Epithelial cell of proximal tubule (primary cell): ENCODE data around the gene NSL1. TPM values are rescaled to one million over a fixed set of nuclear protein-coding genes. Genes with fewer than 3 reads are reported as not detected.
"Not testable (repeated sequence)": the region's sequence is repeated elsewhere in the genome, so short reads cannot be mapped to it uniquely, and the experiment has no call there.

Experiments used
- DNase-seq: peaks from one replicate; pipeline ENCODE4 v3.0.0-alpha.2; 2011; ENCODE audit warnings: low read depth
- H3K4me3 ChIP-seq: 2 replicates; pipeline ENCODE4 v1.5.1; 2011; ENCODE audit warnings: low read depth, mild to moderate bottlenecking, low read length
- total RNA-seq: library from RNA; depleted of rRNA; stranded (reverse); fragments of >200 nt; gene quantifications from 2 replicates; pipeline ENCODE4 v1.2.3, GENCODE V29; 2015
- TF ChIP-seq, protein P1 (sequence below): conservative IDR thresholded peaks from 2 replicates; pipeline ENCODE4 v1.5.1; 2012; ENCODE audit warnings: low read depth, mild to moderate bottlenecking, low read length

Gene NSL1
- total RNA-seq, 1 donor from 2014 or later = 31.2 TPM

DNA sequence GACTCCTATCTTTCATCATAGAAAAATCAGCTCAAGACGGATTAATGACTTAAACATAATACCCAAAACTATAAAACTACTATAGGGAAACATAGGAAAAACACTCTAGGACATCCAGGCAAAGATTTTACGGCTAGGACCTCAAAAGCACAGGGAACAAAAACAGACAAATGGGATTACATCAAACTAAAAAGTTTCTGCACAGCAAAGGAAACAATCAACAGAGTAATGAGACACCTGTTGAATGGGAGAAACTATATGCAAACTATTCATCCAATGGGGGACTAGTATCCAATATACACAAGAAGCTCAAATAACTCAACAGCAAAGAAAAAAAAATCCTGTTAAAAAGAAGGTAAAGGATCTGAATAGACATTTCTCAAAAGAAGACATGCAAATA lies 18.6 kb downstream of the NSL1 start:
- H3K4me3 ChIP-seq = no peak overlapping the region
- TF ChIP-seq, protein P1, sequence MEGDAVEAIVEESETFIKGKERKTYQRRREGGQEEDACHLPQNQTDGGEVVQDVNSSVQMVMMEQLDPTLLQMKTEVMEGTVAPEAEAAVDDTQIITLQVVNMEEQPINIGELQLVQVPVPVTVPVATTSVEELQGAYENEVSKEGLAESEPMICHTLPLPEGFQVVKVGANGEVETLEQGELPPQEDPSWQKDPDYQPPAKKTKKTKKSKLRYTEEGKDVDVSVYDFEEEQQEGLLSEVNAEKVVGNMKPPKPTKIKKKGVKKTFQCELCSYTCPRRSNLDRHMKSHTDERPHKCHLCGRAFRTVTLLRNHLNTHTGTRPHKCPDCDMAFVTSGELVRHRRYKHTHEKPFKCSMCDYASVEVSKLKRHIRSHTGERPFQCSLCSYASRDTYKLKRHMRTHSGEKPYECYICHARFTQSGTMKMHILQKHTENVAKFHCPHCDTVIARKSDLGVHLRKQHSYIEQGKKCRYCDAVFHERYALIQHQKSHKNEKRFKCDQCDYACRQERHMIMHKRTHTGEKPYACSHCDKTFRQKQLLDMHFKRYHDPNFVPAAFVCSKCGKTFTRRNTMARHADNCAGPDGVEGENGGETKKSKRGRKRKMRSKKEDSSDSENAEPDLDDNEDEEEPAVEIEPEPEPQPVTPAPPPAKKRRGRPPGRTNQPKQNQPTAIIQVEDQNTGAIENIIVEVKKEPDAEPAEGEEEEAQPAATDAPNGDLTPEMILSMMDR = no peak
- DNase-seq = no peak

DNA sequence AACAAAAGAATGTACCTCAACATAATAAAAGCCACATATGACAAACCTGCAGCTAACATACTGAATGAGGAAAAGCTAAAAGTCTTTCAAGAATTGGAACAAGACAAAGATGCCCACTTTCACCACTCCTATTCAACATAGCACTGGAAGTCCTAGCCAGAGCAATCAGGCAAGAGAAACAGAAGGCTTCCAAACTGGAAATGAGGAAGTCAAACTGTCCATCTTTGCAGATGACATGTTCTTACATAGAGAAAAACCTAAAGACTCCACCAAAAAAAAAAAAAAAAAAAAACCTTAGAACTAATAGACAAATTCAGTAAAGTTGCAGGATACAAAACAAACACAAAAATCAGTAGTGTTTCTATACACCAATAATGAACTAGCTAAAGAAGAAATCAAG lies 20.2 kb downstream of the NSL1 start:
- TF ChIP-seq, protein P1 = no peak

GRCh38 chr1:212769459-212770167 lies 22.0 kb downstream of the NSL1 start:
- TF ChIP-seq, protein P1 = no peak
- DNase-seq = no peak

More for the DNA sequence above, 20.2 kb downstream of the NSL1 start:
- DNase-seq = no peak
- no peak overlapping the region for H3K4me3 ChIP-seq

DNA sequence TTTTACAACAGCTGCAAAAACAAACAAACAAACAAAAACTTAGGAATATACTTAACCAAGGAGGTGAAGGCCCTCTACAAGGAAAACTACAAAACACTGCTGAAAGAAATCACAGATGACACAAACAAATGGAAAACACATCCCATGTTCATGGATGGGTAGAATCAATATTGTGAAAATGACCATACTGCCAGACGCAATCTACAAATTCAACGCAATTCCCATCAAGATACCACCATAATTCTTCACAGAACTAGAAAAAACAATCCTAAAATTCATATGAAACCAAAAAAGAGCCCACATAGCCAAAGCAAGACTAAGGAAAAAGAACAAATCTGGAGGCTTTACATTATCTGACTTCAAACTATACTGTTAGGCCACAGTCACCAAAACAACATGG lies 24.8 kb downstream of the NSL1 start:
- H3K4me3 ChIP-seq, DNase-seq: not testable (repeated sequence)

More at GRCh38 chr1:212769459-212770167, 22.0 kb downstream of the NSL1 start:
- H3K4me3 ChIP-seq = no peak overlapping the region

GRCh38 chr1:212764718-212765281 lies 26.8 kb downstream of the NSL1 start:
- not testable (repeated sequence) for H3K4me3 ChIP-seq, DNase-seq

GRCh38 chr1:212762839-212763238 lies 28.7 kb downstream of the NSL1 start:
- H3K4me3 ChIP-seq = no peak overlapping the region
- no peak for DNase-seq
- TF ChIP-seq, protein P1 = no peak

- TF ChIP-seq, protein P1 = no peak
- DNase-seq = no peak
- no peak overlapping the region for H3K4me3 ChIP-seq
Observed at GRCh38 chr1:212762234-212762633, 29.3 kb downstream of the NSL1 start.
